ENCODE results near the gene CCNE1.
"Not testable (repeated sequence)": the region's sequence is repeated elsewhere in the genome, so short reads cannot be mapped to it uniquely, and the experiment has no call there.

Gene CCNE1

DNA sequence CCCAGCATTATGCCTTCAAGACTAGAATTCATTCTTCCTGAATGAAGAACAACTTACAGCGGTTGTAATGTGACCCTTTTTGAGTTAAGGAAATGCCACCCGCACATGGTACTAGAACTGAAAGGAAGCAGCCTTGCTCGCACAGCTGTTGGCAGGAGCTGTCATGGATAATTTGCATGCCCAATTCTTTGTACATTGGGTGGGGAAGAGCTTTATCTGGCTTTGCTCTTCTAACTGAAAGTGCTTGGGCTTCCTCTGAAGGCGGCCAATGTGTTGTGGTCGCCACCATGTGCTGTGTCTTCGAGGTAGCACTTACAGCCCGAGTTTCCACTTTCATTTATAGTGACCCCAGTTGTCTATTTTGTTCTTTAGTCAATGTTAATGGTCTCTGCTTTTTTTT, 3.4 kb downstream of the CCNE1 start:
- DNase-seq (ENCODE audit: low read depth), result no peak

DNA sequence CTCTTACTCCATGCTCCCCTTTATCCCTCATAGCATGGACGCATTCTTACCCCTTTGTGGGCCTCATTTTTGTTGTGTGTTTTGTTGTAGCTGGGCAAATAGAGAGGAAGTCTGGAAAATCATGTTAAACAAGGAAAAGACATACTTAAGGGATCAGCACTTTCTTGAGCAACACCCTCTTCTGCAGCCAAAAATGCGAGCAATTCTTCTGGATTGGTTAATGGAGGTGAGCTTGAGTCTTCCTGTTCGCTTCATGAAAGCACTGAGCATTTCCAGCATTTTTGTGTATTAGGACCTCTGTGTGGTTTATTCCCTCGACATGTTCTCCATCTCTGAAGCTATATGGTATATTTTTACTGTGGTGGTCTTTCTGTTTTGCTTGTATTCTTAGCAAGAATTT, 5.5 kb downstream of the CCNE1 start:
- DNase-seq (ENCODE audit: low read depth), result no peak

DNA sequence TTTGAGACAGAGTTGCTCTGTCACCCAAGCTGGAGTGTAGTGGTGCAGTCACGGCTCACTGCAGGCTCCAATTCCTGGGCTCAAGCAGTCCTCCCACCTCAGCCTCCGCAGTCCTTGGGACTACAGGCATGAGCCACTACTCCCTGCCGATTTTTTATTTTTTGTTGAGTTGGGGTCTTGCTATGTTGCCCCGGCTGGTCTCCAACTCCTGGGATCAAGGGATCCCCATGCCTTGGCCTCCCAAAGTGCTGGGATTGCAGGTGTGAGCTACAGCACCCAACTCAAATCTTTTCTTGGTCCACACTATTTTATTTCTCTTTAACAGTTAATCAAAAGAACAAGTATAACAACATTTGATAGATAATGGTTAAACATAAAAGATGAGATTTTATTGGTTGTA, 7.5 kb downstream of the CCNE1 start:
- no peak for DNase-seq (ENCODE audit: low read depth)

DNA sequence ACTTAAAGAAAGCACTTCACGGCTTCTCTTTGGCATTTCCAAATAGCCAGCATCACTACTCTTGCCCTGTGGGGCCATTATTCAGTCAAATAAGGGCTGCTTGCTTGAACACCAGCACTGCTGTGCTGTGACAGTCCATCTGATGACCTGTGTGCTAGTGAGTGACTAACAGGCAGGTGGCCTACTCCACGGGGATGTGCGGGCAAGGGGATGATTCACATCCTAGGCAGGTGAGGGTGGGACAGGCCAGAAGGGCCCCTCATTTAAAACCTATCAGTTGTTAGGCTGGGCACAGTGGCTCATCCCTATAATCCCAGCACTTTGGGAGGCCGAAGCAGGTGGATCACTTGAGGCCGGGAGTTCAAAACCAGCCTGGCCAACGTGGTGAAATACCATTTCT, 8.2 kb downstream of the CCNE1 start:
- DNase-seq (ENCODE audit: low read depth), result no peak

- DNase-seq (ENCODE audit: low read depth), result no peak
Observed at GRCh38 chr19:29823581-29824330, 12.0 kb downstream of the CCNE1 start.

- DNase-seq (ENCODE audit: low read depth), result not testable (repeated sequence)
Observed at GRCh38 chr19:29825263-29825662, 13.5 kb downstream of the CCNE1 start.

GRCh38 chr19:29831041-29831548, 19.3 kb downstream of the CCNE1 start:
- DNase-seq (ENCODE audit: low read depth), result no peak

- no peak for DNase-seq (ENCODE audit: low read depth)
Observed at GRCh38 chr19:29831686-29832085, 19.9 kb downstream of the CCNE1 start.

- no peak for DNase-seq (ENCODE audit: low read depth)
Observed at GRCh38 chr19:29832801-29833200, 21.0 kb downstream of the CCNE1 start.

GRCh38 chr19:29833614-29834261, 21.9 kb downstream of the CCNE1 start:
- DNase-seq (ENCODE audit: low read depth), result no peak

DNA sequence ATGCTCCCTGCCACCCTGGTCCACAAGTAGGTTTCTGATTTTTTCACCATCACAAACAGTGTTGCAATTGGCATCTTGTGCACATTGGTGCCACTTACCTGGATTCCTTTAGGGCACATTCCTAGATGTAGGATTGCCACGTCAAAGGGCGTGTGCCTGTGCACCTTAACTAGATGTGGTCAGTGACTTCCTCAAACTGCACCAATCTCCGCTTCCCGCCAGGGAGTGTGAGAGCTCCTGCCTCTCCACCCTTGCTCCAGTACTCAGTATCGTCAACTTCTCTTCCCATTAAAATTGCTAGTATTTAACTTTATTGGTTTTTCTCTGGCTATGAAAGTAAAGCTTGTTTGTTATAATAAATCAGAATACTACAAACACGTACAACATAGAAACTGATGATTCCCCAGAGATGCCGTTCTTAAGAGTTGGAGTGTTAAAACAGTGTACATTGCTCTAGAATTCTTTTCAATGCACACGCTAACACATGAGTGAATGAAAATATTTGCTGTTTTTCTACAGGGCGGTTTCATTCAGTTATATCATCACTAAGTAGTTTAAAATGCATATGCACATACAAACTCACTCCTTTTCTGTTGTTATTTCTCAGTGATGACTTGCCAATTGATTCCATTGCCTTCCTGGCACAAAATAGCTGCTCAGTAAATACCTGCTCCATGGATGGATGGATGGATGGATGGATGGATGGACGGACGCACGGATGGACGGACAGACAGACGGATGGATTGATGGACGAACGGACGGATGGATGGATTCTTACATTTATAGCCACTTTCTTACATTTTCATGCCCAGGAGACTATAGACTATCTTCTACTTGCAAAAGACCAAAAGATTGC, 23.4 kb downstream of the CCNE1 start:
- no peak for DNase-seq (ENCODE audit: low read depth)

GRCh38 chr19:29836409-29836825, 24.6 kb downstream of the CCNE1 start:
- DNase-seq (ENCODE audit: low read depth), result no peak

GRCh38 chr19:29837448-29837981, 25.7 kb downstream of the CCNE1 start:
- DNase-seq (ENCODE audit: low read depth), result no peak

DNA sequence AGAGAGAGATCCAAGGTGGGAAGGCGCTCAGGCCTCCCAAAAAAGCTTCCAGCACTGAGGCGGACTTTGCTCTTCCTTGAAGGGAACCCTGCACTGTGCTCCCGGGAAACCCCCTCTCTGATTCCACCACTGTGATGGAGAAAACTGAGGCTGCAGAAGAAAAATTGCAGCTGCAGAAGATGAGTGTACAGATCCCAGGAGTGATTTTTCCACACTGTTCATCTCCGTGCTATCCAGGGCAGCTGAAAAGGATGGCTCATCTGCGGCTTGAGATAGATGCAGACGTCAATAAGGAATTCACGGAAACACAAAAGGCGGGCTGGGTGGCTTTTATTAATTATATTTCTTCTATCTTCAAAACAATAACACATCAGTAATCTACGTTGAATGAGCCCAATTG, 26.2 kb downstream of the CCNE1 start:
- no peak for DNase-seq (ENCODE audit: low read depth)

DNA sequence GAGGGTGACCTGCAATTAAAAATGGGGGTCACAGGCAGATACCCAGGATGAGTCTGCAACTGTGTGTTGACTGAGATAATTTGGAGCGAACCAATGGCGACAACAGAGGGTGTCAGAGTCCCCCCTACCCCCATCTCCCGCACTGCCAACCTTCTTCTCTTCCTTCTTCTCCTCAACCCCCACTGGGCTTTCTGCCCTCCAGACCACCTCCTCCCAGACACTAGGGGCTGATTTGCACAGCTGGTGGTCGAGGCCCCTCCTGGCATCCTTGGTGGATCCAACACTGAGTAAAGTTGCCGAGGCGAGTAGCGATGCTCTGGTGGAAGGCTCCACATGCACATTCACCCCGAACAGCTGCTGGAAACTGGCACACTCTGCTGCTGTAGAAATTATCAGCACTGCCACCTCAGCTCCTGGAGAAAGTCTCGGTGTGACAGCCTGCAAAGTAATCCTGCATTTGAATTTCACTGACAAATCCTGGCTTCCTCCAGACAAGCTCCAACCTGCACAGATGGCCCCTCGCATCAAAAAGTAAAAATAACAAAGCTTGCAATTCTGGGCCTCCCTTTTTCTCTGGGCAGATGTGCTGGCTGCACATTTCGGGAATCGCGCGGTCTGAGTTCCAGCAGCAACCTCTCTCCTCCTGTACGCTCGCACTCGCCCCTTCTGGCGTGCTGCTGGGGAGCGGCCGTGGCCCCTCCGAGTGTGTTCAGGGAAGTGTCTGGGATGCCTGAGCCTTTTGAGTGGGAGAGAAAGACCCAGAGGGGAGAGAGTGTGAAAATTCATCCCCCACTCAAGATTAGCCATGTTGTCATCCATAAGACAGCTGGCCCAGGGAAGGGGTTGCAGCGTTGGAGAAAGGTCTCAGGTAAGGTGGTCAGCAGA, 28.5 kb downstream of the CCNE1 start:
- no peak for DNase-seq (ENCODE audit: low read depth)

DNA sequence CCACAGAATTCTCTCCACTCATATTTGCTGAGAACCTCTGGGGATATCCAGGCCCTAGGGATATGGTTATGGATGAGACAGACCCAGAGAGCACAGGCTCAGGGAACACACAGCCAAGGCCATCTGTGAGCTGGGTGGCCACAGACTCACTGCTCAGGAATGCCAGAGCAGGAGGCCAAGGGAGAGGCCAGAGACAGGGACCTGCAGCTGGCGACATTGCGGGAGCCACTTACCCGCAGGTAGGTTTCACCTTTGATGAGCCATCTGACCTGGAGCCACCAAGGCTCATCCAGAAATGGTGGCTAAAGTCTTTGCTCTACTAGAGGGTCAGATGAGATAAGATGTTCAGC, 29.4 kb downstream of the CCNE1 start:
- no peak for DNase-seq (ENCODE audit: low read depth)

- no peak for DNase-seq (ENCODE audit: low read depth)
Observed at GRCh38 chr19:29841559-29842367, 30.0 kb downstream of the CCNE1 start.

- no peak for DNase-seq (ENCODE audit: low read depth)
Observed at GRCh38 chr19:29842471-29843179, 30.8 kb downstream of the CCNE1 start.

- DNase-seq (ENCODE audit: low read depth), result no peak
Observed at GRCh38 chr19:29843180-29844051, 31.6 kb downstream of the CCNE1 start.
